IPS-NIHi7 (cell line): ENCODE measurements around the gene OR10G8.
"Not testable (repeated sequence)": the region's sequence is repeated elsewhere in the genome, so short reads cannot be mapped to it uniquely, and the experiment has no call there.

Source experiments
- DNase-seq: peaks from one replicate; pipeline ENCODE4 v3.0.0; 2012; ENCODE audit warnings: mixed read lengths; ENCODE audit errors: extremely low spot score

Gene OR10G8, protein sequence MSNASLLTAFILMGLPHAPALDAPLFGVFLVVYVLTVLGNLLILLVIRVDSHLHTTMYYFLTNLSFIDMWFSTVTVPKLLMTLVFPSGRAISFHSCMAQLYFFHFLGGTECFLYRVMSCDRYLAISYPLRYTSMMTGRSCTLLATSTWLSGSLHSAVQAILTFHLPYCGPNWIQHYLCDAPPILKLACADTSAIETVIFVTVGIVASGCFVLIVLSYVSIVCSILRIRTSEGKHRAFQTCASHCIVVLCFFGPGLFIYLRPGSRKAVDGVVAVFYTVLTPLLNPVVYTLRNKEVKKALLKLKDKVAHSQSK

DNA sequence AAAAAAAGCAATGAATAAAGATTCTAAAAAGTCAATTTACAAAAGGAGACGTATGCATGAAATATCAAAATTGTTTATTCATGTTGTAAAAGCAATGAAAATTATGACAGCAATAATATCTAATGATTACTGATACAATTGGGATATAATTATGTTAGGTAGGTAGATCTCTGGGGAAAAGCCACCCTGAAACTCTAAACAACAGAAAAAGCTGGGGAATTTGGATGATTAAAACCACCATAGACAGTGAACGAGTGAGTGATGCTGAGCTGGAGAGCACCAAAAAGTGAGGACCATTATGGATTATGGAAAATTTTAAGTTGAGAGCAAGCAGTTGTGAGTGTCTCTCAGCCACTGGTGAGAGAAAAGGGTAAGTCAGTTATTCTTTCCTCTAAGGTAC lies at the start of gene OR10G8:
OR10G8 (plus strand) TSS at position 301 of the 400 bp plus-strand sequence. CDS start 2,825 bp downstream, outside the sequence.
- no peak for DNase-seq

DNA sequence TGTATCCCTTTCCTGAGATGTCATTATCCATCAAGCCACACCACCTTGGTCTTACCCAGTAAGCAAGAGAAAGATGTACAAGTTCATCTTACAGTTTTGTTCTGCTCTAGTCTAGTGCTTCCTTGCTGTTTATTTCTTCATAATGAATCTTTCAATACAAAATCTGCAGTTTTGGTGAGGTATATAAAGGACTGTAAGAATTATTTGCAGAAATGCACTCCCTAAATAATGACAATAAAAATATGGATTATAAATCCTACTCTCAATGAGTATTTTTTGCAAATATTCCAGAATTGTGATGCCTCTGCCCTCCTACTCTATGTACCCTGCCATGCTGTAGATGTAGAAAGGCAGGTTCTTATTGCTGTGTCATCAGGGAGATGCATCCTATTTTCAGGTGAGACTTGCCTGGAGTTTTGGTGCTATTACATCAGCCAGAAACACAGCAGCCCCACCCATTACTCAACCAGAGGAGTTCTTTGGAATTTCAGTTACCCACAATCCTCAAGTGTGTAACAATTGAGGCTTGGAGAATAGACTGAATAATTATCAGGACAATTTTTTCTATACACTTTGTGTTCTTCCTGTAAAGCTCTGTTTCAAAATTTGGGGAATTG lies 48.8 kb upstream of the OR10G8 start, which contains the start of gene OR10S1:
OR10S1 (minus strand) TSS at position 51 of the 617 bp plus-strand sequence. CDS start 117 bp downstream, outside the sequence.
- no peak for DNase-seq

DNA sequence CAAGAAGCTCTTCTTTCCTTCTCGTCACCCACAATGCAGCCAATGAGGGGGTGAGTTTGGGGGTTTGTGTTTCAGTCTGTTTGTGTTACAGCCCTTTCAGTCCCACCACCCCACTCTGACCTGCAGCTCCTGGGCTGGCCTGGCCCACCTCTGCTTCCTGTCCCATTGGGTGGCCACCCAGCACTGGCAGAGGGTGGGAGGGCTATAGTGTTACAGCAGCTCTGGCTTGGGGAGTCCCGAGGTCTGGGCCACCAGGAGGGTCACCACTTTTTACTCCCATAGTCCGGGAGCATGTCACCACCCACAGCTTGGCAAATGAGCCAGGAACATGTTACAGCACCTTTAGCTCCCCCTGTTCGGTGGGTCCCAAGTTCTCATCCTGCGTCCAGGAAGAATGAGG lies 47.3 kb upstream of the OR10G8 start:
- DNase-seq: no peak

DNA sequence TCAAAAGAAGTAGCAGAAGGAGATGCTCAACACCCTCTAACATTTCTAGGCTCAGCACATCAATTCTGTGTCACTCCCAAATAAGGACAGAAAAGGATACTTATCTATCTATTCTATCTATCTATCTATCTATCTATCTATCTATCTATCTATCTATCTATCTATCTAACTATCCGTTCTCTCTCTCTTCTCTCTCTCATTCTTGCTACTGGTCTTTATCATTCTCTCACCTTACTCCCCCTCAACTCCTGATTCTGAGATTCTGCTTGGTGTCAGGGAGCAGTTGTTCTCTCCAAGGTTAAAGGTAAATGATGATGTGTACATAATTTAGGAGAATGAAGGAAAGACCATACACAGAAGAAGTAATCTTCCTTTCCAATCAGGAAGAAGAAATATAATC lies 31.5 kb upstream of the OR10G8 start, which contains the start of gene OR10G6:
OR10G6 (minus strand) TSS at position 43 of the 400 bp plus-strand sequence; CDS start at position 43, 0 bp downstream.
- no peak for DNase-seq

DNA sequence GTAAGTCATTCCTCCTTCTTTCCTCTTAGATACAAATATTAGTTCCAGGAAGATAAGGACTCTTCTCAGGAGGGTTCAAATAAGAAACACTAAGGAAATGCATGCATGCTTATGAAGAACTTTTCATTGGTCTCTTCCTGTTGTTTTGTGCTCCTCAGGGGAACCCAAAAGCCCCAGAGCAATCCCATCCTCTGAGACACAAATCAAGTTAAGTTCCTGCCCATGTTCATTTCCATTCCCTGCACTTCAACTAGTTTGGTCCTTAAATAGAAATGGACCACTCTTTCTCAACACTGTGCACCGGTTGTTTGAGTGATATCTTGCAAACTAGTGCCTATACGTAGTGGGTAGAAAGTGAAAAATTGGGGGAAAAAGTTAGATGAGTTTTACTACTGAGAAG lies 13.9 kb upstream of the OR10G8 start, which contains the start of gene OR10G4:
OR10G4 (plus strand) TSS at position 301 of the 400 bp plus-strand sequence. CDS start 2,578 bp downstream, outside the sequence.
- DNase-seq: no peak

DNA sequence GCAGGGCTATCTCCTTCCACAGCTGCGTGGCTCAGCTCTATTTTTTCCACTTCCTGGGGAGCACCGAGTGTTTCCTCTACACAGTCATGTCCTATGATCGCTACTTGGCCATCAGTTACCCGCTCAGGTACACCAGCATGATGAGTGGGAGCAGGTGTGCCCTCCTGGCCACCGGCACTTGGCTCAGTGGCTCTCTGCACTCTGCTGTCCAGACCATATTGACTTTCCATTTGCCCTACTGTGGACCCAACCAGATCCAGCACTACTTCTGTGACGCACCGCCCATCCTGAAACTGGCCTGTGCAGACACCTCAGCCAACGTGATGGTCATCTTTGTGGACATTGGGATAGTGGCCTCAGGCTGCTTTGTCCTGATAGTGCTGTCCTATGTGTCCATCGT lies 10.8 kb upstream of the OR10G8 start:
- not testable (repeated sequence) for DNase-seq

DNA sequence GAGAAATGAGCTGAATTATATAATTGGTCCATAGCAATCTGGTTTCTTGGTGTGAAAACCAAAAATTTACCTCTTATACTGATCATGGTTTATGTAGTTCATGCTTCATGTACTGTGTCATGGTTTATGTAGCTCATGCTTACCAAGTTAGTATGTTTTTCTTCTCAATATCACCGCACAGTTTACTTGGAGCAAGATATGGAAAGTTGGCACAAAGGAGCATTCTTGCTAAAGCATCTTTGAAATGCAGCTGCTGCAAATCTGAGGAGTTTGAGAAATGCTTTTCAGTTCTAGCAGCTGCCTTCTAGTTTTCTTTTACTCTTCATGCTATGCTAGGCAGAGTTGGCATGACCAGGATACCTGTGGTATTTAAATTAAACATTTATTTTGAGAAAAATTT lies 10.1 kb downstream of the OR10G8 start:
- no peak for DNase-seq

DNA sequence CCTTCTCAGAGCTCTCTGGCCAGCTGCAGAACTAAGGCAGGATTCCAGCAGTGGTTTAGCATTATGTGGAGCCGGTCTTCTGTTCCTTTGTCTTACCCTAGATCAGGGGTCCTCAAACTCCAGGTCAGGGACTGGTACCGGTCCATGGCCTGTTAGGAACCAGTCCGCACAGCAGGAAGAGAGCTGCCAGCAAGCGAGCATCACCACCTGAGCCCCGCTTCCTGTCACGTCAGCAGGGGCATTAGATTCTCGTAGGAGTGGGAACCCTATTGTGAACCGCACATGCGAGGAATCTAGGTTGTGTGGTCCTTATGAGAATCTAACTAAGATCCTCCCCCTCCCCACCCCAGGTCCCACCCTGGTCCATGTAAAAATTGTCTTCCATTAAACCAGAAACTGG lies 13.0 kb downstream of the OR10G8 start:
- no peak for DNase-seq

DNA sequence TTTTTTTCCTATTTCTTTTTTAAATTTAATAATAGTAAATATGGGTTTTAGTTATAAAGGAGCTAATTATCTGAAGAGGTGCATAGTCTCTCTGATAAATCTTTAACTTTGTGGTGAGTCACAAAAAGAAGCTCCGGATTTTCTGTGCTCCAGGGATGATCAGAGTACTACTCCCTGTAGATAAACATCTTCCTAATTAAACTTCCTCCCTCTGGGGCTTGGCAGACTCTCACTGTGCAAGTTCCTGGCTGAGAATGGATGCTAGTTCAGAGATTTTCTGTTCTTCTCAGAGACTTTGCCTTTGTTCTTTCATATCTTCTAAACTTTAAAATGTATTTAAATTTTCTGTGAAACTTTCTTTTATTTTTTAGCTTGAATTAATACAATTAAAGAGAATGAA lies 14.7 kb downstream of the OR10G8 start, which contains the start of gene OR10G7:
OR10G7 (minus strand) TSS at position 72 of the 400 bp plus-strand sequence. CDS start 2,324 bp downstream, outside the sequence.
- DNase-seq: peak; percentile 35

DNA sequence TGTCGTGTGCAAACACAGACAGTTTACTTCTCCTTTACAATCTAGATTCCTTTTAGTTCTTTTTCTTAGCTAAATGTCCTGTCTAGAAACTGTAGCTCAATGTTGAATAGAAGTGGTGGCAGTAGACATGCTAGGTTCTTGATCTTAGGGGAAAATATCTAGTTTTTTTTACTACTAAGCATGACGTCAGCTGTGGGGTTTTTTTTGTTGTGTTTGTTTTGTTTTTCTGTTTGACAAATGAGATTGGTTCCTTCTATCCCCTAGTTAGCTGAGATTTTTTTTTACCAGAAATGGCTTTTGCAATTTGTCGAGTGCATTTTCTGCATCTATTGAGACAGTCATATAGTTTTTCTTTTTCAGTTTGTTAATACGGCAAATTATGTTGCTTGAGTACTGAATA lies 16.8 kb downstream of the OR10G8 start:
- DNase-seq: no peak

DNA sequence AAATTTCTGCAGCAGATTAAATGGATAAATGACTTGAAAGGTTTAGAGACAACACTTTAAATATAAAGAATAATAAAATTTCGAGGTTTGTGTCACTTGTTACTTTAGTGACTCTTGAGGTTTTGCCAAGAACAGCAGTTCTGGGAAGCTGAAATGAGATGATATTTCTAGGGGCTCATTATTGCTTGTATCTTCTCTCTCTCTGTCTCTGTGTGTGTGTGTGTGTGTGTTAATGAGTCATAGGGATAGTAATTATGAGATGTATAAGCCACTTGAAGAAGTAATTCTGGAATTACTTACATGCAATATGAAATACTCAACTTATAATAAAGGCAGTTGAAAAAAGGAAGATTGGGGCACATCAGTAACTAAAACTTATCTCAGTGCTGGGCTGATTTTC lies 24.1 kb downstream of the OR10G8 start:
- no peak for DNase-seq

DNA sequence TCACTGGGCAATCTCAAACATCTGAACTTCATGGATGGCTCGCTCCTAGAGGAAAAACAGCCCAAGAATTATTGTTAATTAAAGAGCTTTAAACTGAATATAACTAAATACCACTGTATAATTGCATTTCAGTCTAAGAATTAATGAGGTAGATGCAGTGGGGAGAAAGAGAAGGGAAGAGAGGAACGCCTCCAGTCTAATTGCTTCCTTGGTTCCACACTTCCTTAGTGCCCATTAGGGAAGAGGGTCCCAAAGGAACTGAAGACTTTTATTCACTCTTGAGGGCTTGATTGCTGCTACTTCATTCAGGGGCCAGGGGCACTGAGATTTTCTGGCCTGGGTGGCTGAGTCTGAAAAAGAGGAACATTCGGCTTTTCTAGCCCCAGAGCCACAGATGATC lies 26.4 kb downstream of the OR10G8 start:
- DNase-seq: no peak

DNA sequence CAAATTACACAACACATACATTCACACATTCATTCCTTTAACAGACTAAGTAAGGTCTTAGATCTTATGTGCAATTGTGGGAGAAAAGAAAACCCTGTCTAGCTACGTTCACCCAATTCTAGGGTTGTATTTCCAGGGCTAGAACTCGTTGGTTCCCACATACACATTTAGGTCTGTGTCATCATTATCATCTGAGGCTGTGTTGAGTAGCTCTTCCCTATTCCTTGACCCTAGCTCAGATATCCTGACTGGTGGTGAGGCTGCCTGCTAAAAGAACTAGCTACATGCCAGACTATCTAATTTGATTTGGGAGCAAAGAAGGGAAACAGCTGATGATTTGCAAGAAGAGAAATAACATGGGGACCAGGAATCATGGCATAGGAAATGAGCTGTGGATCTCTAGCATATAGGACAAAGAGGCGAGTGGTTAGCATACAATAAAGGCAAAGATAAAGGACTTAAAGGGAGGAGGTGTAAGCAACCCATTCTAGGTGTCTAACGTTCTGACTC lies 42.1 kb downstream of the OR10G8 start:
- no peak for DNase-seq

DNA sequence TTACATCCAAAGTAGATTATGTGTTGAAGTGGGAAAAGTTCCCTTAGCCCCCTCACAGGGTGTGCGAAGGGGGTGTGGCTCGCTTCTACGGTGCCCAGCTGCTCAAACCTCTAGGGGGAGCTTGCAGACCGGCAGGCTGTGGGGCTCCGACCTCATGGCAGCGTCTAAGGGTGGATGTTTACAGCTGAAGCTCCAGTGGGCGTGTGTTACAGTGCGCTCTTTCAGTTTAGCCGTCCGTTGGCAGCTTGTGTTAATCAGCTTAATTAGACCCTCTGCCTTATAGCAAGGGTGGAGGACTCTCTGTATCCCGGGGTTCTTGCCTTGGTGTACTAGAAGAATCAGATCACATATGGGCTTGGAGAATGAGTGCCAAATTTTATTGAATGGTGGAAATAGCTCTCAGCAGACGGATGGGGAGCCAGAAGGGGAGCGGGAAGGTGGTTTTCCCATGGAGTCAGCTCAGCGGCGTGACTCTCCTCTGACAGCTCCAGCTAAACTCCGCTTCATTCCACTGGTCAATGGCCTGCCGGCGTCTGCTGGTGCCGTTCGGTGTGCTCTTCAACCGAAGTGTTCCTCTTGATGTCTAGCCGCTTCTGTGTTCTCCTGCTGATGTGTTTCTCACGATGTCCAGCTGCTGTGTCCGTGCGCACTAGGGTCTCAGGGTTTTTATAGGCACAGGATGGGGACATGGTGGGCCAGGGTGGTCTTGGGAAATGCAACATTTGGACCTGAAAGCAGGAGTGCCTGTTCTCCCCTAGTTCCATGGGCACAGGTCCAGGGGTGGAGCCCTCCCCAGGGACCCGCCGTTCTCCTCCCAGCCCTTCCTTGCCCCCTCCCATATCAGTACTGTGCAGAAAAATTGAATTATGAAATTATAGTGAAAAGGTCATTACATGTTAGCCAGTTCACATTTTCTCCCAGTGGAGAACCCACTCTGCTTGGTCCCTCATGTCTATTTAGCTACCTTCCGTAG lies 43.1 kb downstream of the OR10G8 start:
- DNase-seq: peak; percentile 58

DNA sequence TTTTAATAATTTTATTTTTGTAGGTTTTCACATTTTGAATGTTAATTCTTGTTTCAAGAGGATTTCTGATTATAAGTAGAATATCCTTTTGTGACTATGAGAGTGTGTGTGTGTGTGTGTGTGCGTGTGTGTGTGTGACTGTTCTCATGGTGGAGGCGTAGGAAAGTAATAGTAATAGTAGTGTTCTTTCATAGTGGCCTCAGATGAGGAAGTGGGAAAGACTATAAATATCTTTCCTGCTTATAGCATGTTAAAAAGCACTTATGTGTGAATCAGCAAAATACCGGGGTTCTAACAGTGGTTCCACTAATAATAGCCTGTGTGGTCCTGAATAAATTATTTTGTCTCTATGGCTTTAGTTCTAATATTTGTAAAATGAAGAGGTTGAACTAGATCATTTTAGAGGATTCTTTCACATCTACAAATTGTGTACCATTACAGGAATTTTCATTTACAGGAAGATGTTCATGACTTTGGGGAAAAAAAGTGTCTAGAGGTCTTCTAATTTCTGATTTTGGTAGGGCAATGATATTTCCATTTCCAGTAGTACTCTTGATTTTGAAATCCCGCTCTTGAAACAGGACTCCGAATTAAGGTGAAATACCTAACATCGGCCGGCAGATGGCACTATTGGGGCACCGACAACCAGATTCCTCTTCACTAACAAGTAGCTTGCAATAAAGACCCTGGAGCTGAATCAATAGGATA lies 44.5 kb downstream of the OR10G8 start:
- peak; percentile 54 for DNase-seq

DNA sequence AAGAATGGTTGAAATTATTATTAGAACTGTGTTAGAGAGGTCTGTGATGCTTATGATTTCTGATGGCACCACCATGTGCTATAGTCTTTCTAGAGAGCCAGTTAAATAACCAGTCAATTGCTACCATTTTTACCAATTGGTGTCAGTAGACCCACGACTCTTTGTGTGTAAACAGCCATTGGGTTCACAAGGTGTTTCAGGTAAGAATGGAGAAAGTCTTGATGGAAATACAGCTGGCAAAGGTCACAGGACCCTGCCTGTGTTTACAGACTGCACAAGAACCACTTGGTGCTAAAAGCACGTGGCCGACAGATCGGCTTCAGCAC lies 45.0 kb downstream of the OR10G8 start:
- DNase-seq: no peak

DNA sequence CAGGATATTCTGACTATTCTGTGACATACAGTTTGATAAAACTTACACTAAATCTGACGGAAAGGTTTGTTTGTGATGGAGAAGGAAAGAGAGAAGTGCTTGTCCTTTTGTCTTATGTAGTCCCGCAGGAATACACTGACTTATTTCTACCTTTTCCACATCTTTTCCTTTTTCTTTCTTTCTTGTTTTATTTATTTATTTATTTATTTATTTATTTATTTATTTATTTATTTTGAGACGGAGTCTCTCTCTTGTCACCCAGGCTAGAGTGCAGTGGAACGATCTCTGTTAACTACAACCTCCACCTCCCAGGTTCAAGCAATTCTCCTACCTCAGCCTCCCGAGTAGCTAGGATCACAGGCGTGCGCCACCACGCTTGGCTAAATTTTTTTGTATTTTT lies 45.5 kb downstream of the OR10G8 start:
- DNase-seq: no peak

DNA sequence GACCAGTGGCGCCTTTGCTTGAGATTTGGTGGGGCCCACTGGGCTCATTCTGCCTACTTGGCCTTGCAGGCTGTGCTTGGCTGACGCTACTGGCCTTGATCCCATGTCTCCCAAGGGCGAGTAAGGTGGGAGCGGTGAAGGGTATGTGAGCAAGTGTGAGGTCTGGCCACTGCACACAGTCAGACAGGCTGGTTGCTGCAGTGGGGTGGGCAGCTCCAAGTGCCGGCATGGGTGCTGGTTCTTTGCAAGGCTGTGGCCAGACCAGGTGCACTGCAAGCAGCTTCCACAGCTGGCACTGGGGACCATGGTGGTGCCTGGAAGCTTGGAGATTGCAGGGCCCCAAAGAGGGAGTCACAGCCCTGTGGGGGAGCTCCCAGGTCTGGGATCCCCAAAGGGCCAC lies 48.0 kb downstream of the OR10G8 start:
- DNase-seq: no peak

DNA sequence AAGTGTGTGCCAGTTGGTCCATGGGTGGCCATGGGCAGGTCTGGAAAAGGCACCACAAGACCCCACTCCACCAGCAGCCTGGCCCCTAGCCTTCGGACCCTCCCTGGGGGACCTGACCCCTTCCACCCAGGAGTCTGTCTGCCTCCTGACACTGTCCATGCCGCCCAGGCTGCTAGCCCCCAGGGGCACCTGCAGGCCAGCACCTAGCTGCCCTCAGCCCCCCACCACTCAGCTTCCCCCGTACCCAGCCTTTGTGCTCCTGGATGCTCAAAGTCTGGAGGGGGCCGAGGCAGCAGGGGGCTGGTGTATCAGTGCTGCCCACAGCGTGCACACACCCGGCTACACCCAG lies 48.9 kb downstream of the OR10G8 start:
- DNase-seq: no peak

DNA sequence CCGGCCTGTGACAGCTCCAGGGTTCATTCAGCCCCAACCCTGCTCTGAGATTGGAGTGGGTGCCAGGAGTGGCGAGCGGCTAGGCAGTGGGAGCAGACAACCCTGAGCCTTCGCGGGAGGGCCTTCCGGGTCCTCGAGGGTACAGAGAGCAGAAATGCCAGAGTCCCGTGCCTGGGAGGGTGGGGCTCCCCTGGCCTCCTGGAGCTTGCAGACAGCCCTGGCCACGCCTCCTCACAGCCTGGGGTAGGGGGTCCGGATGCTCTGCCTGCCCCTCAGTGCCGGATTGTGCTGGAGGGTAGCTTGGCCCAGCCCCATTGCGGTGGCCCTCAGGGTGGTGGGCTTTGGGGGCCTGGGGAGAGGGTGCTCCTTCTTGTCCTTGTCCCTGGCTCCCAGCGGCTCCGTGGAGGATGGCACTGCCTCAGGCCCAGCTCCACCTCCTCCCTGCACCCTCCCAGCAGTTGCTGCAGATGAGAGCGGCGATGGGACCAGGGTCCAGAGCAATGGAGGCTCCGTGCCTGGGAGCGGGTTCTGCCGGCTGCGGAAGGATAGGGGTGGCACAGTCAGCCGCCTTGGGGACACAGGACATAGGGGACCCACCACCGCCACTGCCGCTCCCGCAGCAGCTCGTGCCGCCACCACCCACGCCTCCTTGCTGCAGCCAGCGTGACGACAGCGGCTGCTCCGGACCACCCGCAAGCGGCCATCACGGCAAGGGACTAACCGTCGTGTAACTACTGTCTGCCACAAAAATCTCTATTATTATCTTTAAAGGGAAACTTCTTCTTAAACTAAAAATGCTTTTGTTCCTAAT lies 49.4 kb downstream of the OR10G8 start:
- peak; percentile 40 for DNase-seq
